Omental fat pad (tissue), 4 donors: Measurements from ENCODE around the gene ZNF524. TPM values are rescaled to one million over a fixed set of nuclear protein-coding genes. Genes with fewer than 3 reads are reported as not detected.

Source experiments
- ATAC-seq: fragments of 150-250 bp; one replicate; pipeline ENCODE4 v1.9.1; 2016; ENCODE audit warnings: mild to moderate bottlenecking, moderate library complexity; ENCODE audit not compliant: low FRiP score
- DNase-seq: peaks from one replicate; pipeline ENCODE4 v3.0.0-alpha.2; 2019; ENCODE audit warnings: low spot score
- total RNA-seq, 4 donors: library from RNA; depleted of rRNA; stranded (reverse); fragments of >200 nt; gene quantifications; one replicate each; pipeline ENCODE4 v1.1.0, GENCODE V29; 2016
- TF ChIP-seq, protein P1 (sequence below), 3 donors: fragments of 450-650 bp; IDR thresholded peaks; one replicate each; pipeline ENCODE4 v1.5.1; 2016 to 2017; ENCODE audit warnings: antibody characterized with exemption in 3 of 3, mild to moderate bottlenecking in 3 of 3, moderate library complexity in 2 of 3

ZNF524 gene
- total RNA-seq, 4 donors from 2014 or later: 15.6 to 27.5 (median 17.4) TPM

DNA sequence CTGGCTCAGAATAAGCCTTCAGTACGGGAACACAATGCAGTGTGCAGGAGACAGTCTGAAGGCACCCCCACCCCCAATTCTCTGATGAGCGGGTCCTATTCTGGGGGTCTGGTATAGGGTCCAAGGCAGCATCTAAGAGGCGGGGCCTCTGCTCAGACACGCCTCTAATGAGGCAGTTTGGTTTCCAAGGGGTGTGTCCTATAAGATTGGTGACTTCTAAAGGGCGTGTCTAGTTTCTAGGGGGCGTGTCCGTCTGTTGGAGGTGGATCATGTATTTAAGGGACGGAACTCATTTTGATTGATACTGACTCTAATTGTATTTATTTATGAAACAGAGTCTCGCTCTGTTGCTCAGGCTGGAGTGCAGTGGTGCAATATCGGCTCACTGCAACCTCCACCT lies 9.5 kb upstream of the ZNF524 start:
- TF ChIP-seq, protein P1, sequence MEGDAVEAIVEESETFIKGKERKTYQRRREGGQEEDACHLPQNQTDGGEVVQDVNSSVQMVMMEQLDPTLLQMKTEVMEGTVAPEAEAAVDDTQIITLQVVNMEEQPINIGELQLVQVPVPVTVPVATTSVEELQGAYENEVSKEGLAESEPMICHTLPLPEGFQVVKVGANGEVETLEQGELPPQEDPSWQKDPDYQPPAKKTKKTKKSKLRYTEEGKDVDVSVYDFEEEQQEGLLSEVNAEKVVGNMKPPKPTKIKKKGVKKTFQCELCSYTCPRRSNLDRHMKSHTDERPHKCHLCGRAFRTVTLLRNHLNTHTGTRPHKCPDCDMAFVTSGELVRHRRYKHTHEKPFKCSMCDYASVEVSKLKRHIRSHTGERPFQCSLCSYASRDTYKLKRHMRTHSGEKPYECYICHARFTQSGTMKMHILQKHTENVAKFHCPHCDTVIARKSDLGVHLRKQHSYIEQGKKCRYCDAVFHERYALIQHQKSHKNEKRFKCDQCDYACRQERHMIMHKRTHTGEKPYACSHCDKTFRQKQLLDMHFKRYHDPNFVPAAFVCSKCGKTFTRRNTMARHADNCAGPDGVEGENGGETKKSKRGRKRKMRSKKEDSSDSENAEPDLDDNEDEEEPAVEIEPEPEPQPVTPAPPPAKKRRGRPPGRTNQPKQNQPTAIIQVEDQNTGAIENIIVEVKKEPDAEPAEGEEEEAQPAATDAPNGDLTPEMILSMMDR (IDR thresholded peaks at IDR 0.05): no peak
- ATAC-seq (no peak), DNase-seq (no peak)

DNA sequence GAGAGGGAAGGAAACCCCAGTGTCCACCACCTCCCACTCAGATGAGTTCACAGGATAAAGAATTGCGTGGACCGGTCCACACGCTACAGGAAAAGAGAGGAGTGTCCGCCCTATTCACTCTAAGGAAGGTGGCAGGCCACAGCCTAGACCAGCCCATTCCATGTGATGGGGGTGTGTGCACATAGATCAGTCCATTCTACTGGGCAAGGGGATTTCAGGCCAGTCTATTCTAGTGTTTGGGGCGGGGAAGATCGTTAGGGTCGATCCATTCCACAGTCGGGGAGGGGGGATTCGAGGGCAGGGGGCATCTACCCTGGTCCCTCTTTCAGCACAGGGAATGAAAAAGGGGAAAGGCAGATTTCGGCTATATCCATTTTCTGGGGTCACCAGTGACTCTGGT lies 8.5 kb upstream of the ZNF524 start:
- TF ChIP-seq, protein P1 (IDR thresholded peaks at IDR 0.05): no peak
- ATAC-seq (no peak), DNase-seq (no peak)

DNA sequence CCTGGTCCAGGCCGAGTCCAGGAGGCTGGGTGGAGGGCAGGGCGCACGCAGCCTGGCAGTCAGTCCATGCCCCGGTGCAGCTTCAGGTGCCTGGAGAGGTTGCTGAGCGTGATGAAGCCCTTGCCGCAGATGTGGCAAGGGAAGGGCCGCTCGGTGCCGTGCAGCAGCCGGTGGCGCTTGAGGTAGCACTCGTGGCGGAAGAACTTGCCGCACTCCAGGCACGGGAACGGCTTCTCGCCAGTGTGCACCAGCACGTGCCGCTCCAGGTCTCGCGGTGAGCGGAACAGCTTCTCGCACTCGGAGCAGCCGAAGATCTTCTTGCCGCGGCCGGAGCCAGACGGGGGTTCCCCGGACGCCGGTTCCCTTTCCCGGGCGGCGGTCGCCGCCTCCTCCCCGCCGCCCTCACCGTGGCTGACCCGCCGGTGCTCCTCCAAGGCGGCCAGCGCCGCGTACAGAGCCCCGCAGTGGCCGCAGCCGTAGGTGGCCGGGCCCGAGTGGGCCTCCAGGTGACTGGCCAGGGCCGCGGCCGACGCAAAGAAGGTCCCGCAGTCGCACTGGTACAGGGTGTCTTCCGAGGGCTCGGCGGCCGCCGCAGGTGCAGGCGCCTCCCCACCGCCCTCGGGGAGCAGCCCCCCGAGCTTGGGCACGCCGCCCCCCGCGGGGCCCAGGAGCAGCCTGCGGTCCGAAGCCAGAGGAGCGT lies 7.5 kb upstream of the ZNF524 start:
- ATAC-seq (no peak), DNase-seq (no peak)
- TF ChIP-seq, protein P1 (IDR thresholded peaks at IDR 0.05): no peak

DNA sequence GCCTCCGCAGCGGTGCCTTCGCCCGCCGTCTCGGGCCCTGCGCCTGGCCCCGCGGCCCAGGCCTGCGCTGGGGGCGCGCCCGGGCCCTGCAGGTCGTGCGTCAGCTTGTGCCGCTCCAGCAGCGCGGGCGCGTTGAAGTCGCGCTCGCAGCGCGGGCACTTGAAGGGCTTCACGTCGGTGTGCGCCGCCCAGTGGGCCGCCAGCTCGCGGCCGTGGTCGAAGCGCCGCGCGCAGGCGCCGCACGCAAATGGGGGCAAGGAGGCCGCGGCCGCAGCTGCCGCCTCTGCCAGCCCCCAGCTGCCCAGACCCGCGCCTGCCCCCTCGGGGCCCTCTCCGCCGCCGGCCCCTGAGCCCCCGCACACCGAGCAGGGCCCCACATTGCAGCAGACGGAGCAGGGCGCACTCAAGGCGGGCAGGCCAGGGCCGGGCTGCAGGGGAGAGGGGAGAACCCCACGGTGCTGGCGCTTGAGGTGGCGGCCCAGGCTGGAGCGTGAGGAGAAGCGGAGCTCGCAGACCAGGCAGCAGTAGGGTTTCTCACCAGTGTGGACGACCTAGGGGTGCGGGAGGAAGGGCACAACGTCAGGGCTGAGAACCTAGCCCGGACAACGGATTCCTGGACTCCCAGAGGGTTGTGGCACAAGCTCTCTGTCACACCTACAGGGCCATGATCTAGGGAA lies 6.9 kb upstream of the ZNF524 start:
- ATAC-seq (no peak), DNase-seq (no peak)
- TF ChIP-seq, protein P1 (IDR thresholded peaks at IDR 0.05): no peak

DNA sequence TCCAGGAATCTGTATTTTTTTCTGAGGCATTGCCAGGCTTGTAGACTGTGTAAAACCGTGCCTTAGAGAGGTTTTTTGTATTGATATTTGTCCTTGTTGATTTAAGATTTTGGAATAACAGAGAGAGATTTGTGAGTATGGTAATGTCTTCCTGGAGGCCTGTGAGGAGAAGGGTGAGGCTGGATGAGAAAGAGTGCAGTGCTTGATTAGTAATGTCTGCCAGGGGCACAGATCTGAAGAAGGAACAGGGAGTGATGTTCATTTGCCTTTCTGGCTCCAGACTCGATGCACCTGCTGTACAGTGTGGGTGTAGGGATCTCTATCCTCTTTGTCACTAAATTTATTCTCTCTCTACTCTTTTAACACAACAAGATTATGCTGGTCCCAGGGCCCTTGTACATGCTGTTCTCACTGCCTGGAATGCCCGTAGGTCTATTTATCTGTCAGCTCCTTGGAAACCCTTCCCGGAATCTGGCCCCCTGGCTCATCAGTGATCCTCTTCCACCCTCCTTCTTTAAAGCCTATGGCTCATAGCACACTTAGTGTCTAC lies 5.0 kb upstream of the ZNF524 start:
- ATAC-seq (no peak), DNase-seq (no peak)
- TF ChIP-seq, protein P1 (IDR thresholded peaks at IDR 0.05): no peak

DNA sequence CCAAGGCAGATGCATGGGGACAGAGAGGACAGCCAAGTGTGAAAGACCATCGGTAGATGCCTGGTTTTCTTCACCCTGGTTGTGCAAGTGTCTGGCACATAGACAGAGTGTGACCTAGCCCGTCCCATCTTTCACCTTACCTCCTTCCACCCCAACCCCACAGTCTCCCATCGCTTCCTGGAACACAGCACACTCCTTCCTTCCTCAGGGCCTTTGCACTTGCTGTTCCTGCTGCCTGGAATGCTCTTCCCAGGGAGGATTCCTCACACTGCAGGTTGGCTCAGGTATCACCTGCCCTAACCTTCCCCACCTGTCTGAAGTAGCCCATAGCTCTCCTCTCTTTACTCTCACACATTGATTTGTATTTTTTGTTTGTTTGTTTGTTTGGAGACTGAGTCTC lies 3.8 kb upstream of the ZNF524 start:
- TF ChIP-seq, protein P1 (IDR thresholded peaks at IDR 0.05): no peak
- no peak for DNase-seq

More for the DNA sequence above, 3.8 kb upstream of the ZNF524 start:
- ATAC-seq: no peak
